Activated gamma-delta T cell treated with Interleukin-2 at 50 U/mL for 16 hours (primary cell): ENCODE results near the gene MAFF.
A peak's percentile ranks its signal among the peaks of the same experiment; 100 is the strongest.
"Not testable (repeated sequence)": the region's sequence is repeated elsewhere in the genome, so short reads cannot be mapped to it uniquely, and the experiment has no call there.

ENCODE experiments used
- DNase-seq: peaks from one replicate; pipeline ENCODE4 v3.0.0-alpha.2; 2020

The MAFF gene

GRCh38 chr22:38201711-38202436, at the start of gene MAFF:
MAFF (plus strand) TSS chr22:38201994; CDS start chr22:38213854, 11,860 bp downstream.
- DNase-seq = peak; percentile 82

DNA sequence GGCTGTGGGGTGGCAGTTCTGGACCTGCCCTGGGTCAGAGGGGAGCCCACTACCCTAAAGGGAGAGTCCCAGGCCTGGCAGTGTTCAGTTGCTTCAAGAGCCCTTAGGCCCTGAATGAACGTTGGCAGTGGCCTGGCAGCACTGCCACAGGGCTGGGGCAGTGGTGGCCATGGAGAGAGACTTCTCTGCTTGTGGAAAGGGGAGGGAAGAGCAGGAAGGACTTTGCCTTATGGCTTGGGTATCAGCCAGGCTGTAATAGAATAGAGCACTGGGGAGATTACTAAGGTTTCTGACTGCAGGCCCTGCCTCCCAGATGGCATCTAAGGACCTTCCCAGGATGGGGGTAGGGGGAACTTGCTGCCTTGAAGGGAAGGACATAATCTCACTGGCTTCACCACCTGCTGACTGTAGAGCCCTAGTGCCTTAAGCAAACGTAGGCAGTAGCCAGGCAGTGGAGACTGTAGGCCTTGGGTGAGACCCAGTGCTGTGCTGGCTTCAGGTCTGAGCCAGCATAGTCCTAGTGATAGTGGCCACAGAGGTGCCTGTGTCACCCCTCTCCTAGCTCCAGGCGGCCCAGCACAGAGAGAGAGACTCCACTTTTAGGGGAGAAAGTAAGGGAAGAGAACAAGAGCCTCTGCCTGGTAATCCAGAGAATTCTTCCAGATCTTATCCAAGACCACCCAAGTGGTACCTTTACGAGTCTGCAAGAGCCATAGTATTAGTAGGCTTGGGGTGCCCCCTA, 47.8 kb upstream of the MAFF start:
- DNase-seq = no peak

- DNase-seq = not testable (repeated sequence)
Observed at GRCh38 chr22:38154563-38154915, 47.3 kb upstream of the MAFF start.

GRCh38 chr22:38155703-38156102, 46.1 kb upstream of the MAFF start:
- DNase-seq = no peak

- DNase-seq = no peak
Observed at GRCh38 chr22:38162881-38163843, 38.6 kb upstream of the MAFF start.

- no peak for DNase-seq
Observed at GRCh38 chr22:38163844-38164550, 37.8 kb upstream of the MAFF start.

DNA sequence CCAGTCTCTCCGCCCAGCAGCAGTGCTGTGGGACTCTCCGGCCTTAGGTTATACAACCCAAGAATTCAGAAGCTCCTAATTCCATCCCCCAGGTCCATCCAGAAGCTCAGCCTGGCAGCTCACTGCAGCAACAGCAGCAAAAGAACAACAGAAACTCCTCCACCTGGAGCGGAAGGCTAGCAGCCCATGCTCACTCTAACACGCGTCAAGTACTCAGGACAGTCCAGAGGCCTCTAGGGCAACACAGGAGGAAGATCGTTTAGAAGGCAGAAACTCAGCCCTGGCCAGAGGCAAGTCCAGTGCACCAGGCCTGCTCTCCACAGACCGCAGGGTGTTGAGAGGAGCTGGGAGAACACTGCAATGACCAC, 37.3 kb upstream of the MAFF start:
- no peak for DNase-seq

GRCh38 chr22:38165922-38166593, 35.7 kb upstream of the MAFF start:
- DNase-seq = no peak

DNA sequence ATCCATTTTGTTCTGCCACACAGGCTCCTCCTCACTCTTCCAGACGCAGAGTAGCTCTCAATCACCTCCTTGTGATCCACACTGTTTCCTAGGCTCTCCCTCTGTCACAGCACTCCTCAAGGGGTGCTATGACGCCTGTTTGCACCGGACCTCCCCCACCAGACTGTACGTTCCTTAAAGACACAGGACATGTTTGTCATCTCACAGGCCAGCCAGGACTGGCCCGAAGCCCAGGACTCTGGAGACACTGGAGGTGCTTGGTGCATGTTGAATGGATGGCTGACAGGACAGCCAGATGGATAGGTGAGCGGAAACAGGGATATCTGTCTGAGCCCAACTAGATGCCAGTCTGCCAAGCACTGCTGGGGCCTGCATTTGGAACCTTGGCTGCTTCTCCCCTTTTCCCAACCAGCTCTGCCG, 33.8 kb upstream of the MAFF start:
- no peak for DNase-seq

DNA sequence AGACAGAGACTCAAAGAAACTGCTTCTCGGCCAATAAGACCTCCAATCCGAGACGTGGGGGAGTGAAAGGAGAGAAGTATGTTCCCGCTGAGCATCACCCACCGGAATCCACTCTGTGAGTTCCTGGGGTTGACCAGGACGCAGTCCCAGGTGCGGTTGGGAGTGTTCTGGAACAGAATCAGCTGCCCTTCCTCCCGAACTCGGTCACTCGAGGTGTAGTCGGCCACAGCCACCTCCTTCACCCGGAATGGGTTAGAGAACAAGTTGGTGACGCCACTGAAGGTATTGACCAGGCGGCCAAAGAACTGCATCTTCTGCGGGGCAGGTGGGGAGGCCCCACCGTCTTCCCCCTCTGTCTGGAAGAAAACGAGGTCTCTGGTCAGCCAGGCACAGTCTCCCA, 32.7 kb upstream of the MAFF start:
- DNase-seq = no peak

DNA sequence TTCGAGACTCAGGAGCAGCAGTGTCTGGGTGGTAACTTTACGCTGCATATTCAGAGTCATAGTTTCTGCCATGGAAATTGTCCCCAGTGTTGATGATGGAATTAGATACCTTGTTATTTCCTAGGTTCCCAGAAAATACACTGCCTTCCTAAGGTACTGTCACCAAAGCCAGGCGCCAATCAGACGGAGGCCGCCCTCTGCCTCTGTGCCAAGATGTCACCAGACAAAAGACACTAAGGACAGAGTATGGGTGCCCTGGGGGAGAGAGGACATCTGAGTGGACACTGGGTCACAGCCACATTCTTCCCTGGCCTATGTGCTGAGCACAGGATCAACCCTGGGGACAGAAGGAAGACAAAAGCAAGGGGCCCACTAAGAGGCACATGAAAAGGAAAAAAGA, 31.3 kb upstream of the MAFF start:
- DNase-seq = no peak

DNA sequence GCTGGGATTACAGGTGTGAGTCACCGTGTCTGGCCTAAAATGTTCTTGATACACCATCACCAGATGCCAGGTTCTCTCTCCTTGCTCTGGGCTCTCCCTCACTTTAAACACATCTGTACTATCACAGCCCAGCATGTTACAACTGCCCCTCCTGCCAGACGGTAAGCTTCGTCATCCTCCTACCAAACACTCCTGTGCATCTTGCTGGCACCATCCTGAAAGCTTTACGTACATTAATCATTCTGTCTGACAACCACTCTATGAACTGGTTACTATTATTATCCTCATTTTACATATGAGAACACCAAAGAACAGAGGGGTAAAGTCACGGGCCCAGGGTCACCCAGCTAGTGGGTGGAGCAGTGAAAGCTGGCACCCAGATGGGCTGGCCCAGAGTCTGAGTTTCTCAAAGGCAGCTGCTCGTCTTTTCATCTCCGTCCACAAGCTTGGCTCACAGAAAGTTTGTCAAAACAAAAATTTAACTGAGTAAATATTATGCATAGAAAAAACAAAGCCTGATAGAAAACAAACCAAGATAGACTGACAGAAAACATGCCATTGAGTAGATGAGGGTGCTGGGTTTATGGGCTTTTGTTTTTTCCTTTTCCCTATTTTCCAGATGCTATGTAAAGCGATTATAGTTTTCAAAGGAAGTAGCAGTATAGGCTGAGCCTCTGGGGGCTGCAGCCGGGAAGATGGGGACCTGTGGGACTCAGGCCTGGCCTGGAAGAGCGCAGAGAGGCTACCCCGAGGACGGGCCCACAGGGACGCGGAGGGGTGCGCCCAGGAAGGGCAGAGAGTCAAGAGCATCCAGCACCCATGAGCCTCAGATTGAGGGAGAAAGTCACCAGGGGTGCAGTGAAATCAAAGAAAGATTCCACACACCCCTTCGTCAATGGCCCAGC, 29.6 kb upstream of the MAFF start:
- DNase-seq = no peak

GRCh38 chr22:38172832-38173640, 28.8 kb upstream of the MAFF start:
- DNase-seq = peak; percentile 68

DNA sequence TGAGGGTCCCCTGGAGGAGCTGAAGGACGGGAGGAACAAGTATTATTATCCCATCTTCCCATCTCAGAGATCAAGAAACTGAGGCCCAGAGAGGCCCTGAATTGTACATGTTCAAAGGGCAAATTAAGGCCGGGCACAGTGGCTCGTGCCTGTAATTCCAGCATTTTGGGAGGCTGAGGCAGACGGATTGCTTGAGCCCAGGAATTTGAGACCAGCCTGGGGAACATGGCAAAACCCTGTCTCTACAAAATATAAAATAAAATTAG, 28.2 kb upstream of the MAFF start:
- no peak for DNase-seq

- DNase-seq = no peak
Observed at GRCh38 chr22:38174626-38175025, 27.2 kb upstream of the MAFF start.

DNA sequence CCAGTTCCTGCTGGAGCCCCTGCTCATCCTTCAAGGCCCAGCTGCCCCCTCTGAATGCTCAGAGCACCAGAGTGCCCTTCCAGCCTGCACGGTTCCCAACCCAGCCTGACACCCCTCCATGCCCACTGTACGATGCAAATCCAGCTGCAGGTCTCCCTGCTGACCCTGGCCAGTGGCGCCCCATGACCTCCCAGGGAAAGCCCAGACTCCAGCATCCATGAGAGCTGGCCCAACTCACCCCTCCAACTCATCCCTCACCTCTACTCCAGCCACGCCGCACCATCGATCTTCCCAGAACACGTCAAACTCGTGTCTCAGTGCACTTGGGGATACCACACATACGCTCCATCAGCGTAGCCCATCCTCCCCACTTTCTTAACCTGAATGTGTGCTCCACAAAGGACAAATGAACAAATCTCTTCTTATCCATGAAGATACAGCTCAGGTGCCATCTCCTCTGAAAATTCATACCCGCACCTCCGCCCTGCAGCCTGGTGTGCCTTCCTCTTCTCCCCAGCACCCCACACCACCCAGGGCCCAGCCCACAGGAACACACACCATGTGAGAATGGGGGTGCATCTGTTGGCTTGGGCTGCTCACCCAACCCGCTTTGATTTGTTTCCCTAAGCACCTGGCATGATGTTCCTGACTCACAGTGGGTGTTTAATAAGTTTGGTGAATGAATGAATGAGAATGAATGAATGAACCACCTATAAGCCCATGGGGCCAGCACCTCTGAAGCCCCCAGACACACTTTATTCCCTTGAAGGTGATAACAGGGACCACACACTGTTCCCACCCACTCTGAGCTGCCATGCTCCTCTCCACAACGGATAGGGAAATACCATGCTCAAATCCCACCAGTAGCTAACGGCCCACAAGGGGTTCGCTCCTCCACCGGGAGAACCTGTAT, 26.3 kb upstream of the MAFF start:
- DNase-seq = no peak

DNA sequence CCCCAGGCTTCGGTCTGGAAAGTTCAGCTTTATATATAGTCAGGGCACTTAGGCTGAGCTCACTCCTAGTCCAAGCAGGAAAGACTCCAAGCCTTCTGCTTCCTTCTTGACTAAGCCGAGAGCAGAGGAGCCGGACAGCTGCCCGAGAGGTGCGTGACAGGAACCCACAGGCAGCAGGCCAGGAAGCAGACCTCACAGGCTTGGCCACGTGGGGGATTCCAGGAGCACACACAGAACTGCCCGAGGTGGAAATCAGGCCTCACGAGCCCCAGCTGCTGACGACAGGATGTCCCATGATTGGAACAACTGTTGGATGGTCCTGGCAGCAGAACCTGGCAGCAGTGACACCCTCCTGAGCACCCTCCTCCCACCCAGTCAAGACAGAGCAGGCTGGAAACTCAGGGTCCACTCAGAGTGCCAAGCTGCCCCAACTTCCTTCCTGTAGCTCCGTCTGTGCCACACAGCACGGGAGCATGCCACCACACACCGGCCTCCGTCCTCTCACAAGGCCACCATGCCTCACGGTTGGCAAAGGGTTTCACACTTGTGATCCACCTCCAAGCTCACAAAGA, 25.5 kb upstream of the MAFF start:
- peak; percentile 63 for DNase-seq

- peak; percentile 15 for DNase-seq
Observed at GRCh38 chr22:38177044-38177443, 24.8 kb upstream of the MAFF start.

- DNase-seq = not testable (repeated sequence)
Observed at GRCh38 chr22:38177571-38177925, 24.2 kb upstream of the MAFF start.
